ENCODE measurements around the gene SUOX. TPM values are rescaled to one million over a fixed set of nuclear protein-coding genes. Genes with fewer than 3 reads are reported as not detected.
A peak's percentile ranks its signal among the peaks of the same experiment; 100 is the strongest.

Gene SUOX
- total and polyA plus RNA-seq, 2 of the 4 experiments (the other 2 are of a cell fraction), result 17.8 to 19.4 TPM

DNA sequence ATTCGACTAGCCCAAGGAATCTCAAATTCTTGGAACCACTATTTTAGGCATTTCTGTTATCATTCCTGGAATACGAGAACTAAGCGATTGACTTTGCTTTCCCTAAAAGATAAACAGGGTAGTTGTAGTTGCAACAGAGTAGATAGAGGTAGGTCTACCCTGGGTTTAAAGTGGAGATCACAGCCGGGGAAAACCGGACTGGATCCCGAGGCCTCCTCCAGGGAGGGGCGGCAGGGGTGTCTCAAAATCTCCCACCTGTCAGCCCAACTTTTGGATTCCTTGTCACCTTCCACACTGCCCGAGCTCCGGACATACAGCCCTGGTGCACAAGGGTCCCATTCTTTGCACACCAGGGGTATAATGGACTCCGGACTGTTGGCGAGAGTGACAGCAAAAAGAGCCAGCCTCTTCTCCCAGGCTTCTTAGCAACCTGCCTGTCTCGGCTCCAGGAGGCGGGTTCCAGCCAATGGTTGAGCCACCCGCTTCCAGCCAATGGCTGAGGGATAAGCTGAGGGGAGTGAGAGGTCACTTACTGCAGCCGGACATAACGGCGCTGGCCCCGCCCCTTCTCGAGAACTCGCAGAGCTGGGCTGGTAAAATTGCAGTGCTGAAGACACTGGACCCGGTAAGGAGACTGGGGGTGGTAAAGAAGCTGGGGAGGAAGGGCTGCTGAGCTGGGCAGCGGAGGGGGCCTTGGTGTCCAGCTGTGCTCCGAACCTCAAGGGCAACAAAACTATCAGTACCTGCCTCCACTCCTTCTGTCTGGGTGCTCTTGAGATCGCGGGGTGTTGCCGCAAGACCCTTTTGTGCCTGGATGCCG lies at the start of gene SUOX (continued):
- TF ChIP-seq CHD1 (IDR thresholded peaks at IDR 0.05; ENCODE audit: low read depth, low read length), result no peak
- 0 out of 2 replicates have a peak, but pooled peaks have one; percentile 32 for TF ChIP-seq MAZ (IDR thresholded peaks at IDR 0.05; ENCODE audit: borderline replicate concordance, low read depth, low read length)

DNA sequence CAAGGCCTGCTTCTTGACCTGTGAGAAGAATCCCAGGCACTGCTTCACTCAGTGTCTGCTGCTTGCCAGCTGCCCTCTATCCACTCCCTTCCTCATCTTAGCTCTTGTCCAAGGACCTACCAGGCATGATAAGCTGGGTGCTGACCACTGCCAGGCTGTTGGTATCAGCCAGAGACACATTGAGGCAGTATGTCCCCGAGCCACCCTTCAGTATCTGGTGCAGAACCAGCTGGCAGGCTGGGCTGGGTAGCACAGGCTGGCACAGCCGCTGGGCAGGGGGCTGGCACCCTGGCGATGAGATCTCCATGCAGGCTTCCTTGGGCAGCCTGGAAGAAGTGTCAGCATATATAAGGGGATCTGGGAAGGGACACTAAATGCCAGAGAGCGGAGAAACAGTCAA lies 41.7 kb upstream of the SUOX start:
- Histone ChIP-seq H3K9ac (ENCODE audit: low read depth, low read length) (no peak overlapping the region), H3K4ac (ENCODE audit: low read depth, low read length) (no peak overlapping the region), H4K5ac (ENCODE audit: low read depth, low read length) (no peak overlapping the region), H3K36me3 (ENCODE audit: control insufficient read depth, insufficient read depth, low read length) (peaks cover 30% of the 10 kb centered on the region), H2AK9ac (replicated peaks; ENCODE audit: low read depth, low read length, poor library complexity) (no peak overlapping the region), H3K4me3 (ENCODE audit: insufficient read depth, low read depth, low read length) (no peak overlapping the region), H2BK20ac (ENCODE audit: low read depth, low read length) (no peak overlapping the region), H3K27ac (ENCODE audit: insufficient read depth, low read length) (no peak overlapping the region), H3K14ac (replicated peaks; ENCODE audit: low read depth, low read length) (no peak overlapping the region), H4K20me1 (ENCODE audit: insufficient read depth, low read length) (peaks cover 5% of the 10 kb centered on the region; the same call in 1 of the 2 replicates), H4K8ac (ENCODE audit: low read depth in 2 of 2, low read length in 2 of 2) (no peak overlapping the region), H3K23ac (ENCODE audit: low read depth, low read length) (no peak overlapping the region), H3K79me1 (ENCODE audit: low read depth in 1 of 2, low read length in 2 of 2) (peaks cover 0 to 13% of the 10 kb centered on the region in 2 experiments; a peak in 1 of 4 replicates), H3K9me1 (ENCODE audit: insufficient read depth, low read length) (peaks cover 8% of the 10 kb centered on the region), H2AFZ (replicated peaks; ENCODE audit: low read length, poor library complexity) (no peak overlapping the region), H3K56ac (ENCODE audit: extremely low read depth, insufficient read depth, low read length) (no peak overlapping the region), H2AK5ac (ENCODE audit: low read depth, low read length) (no peak overlapping the region; the same call in 1 of the 2 replicates), H2BK120ac (ENCODE audit: low read depth, low read length) (no peak overlapping the region), H3K9me3 (ENCODE audit: control insufficient read depth, insufficient read depth, low read length) (no peaks in the 10 kb centered on the region), H2BK5ac (ENCODE audit: low read depth, low read length, poor library complexity, severe bottlenecking) (no peak overlapping the region), H3K4me2 (ENCODE audit: low read depth, low read length) (no peak overlapping the region), H3K27me3 (ENCODE audit: control insufficient read depth, insufficient read depth, low read length) (no peaks in the 10 kb centered on the region), H3K18ac (ENCODE audit: low read depth, low read length) (no peak overlapping the region), H4K91ac (ENCODE audit: insufficient read depth, low read depth, low read length) (no peak overlapping the region), H2BK15ac (ENCODE audit: low read depth, low read length) (no peak overlapping the region), H3K4me1 (ENCODE audit: control insufficient read depth, insufficient read depth, low read length) (peaks cover 8% of the 10 kb centered on the region; the same call in 1 of the 2 replicates)
- WGBS, 2 experiments (ENCODE audit: extremely low coverage in 2 of 2, insufficient read length in 1 of 2), result no CpG with 5 or more reads among the region's 4 CpGs
- ChIA-PET CTCF (interaction anchor here (0.6 kb wide), 2 partner anchors 27 to 147 kb away, joined by 3 read pairs; no protein-coding TSS in a partner anchor), POLR2A (ENCODE audit: unreplicated experiment) (interaction anchor here (0.5 to 0.6 kb wide), 2 partner anchors 109 to 187 kb away, joined by 3 to 4 read pairs; no protein-coding TSS in a partner anchor)
- dilution Hi-C loops (cut with HindIII; ENCODE audit: low sequenced_read_pairs, unreplicated experiment) (no loop called here), in situ Hi-C loops (cut with MboI; ENCODE audit: low sequenced_read_pairs) (no loop called here), intact Hi-C loops (cut with micrococcal nuclease) (no loop called here)
- ATAC-seq (ENCODE audit: low read depth) (peak; percentile 7; the same call in 1 of the 2 replicates), DNase-seq (no peak)
- BruUV-seq (replicated peaks), result no TSS peak
- no peak for TF ChIP-seq MAFK (IDR thresholded peaks at IDR 0.05; ENCODE audit: low read depth, low read length)
- TF ChIP-seq FOS (IDR thresholded peaks at IDR 0.05; ENCODE audit: low read depth, low read length), result no peak
- TF ChIP-seq SMC3 (IDR thresholded peaks at IDR 0.05; ENCODE audit: low read depth, low read length), result no peak
- TF ChIP-seq, protein P1, sequence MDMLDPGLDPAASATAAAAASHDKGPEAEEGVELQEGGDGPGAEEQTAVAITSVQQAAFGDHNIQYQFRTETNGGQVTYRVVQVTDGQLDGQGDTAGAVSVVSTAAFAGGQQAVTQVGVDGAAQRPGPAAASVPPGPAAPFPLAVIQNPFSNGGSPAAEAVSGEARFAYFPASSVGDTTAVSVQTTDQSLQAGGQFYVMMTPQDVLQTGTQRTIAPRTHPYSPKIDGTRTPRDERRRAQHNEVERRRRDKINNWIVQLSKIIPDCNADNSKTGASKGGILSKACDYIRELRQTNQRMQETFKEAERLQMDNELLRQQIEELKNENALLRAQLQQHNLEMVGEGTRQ (IDR thresholded peaks at IDR 0.05; ENCODE audit: low read depth, low read length), result no peak
- TF ChIP-seq NFE2L2 (IDR thresholded peaks at IDR 0.05; ENCODE audit: low read depth, low read length), result no peak
- no peak for TF ChIP-seq MAZ (IDR thresholded peaks at IDR 0.05; ENCODE audit: borderline replicate concordance, low read depth, low read length)
- no peak for TF ChIP-seq RFX5 (IDR thresholded peaks at IDR 0.05; ENCODE audit: low read depth, low read length)
- no peak for TF ChIP-seq BHLHE40 (IDR thresholded peaks at IDR 0.05; ENCODE audit: low read depth, low read length)
- TF ChIP-seq POLR2A (IDR thresholded peaks at IDR 0.05; ENCODE audit: low read depth, low read length), result no peak
- TF ChIP-seq CHD1 (IDR thresholded peaks at IDR 0.05; ENCODE audit: low read depth, low read length), result no peak
- TF ChIP-seq, protein P2, sequence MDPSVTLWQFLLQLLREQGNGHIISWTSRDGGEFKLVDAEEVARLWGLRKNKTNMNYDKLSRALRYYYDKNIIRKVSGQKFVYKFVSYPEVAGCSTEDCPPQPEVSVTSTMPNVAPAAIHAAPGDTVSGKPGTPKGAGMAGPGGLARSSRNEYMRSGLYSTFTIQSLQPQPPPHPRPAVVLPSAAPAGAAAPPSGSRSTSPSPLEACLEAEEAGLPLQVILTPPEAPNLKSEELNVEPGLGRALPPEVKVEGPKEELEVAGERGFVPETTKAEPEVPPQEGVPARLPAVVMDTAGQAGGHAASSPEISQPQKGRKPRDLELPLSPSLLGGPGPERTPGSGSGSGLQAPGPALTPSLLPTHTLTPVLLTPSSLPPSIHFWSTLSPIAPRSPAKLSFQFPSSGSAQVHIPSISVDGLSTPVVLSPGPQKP (IDR thresholded peaks at IDR 0.05; ENCODE audit: borderline replicate concordance, low read depth, low read length), result no peak
- no peak for TF ChIP-seq RCOR1 (IDR thresholded peaks at IDR 0.05; ENCODE audit: insufficient replicate concordance, low read length)

All from IMR-90 (cell line).